Spleen (tissue), 7 donors: ENCODE measurements around the gene RPL7A.

Experiments used
- POLR2AphosphoS5 ChIP-seq, 3 donors: sonication (generic); formaldehyde crosslinking; IDR thresholded peaks; one replicate each; pipeline ENCODE4 v1.5.1; 2017; ENCODE audit warnings: antibody characterized with exemption in 3 of 3
- TF ChIP-seq, protein P1 (sequence below), 11 experiments: fragments of 200-600 bp in 7 of 11; fragments of 450-650 bp in 4 of 11; sonication (generic) in 4 of 11; IDR thresholded peaks in 8 of 11; conservative IDR thresholded peaks in 3 of 11; 1 replicate in 7 of 11; 2 replicates in 4 of 11; pipeline versions ENCODE4 v1.4.0 to v1.8.0; 2016 to 2021; ENCODE audit warnings: antibody characterized with exemption in 11 of 11, inconsistent platforms in 4 of 11, mild to moderate bottlenecking in 1 of 11
- donor health status: DM: no; HTN: no; CAD: no; lungs with moderate emphysema.
- donor health status: DM: no; HTN: no; CAD: no.
- donor health status: DM: no; HTN: no; CAD: no.

DNA sequence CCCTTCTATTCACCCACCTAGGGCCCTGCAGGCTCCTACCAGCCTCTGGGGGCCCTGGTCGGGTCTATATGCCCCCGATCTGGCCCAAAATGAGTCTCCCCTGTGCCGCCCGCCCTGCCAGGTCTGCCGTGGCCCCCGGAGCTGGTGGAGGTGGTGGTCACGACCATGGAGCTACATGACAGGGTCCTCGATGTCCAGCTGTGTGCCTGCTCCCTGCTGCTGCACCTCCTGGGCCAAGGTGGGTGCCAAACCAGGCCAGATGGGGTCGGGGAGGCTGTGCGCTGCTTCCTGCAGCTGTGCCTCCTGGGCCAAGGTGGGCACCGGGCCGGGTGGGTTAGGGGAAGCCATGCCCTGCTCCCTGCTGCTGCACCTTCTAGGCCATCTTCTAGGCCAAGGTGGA, 52.3 kb downstream of the RPL7A start:
- TF ChIP-seq, protein P1, sequence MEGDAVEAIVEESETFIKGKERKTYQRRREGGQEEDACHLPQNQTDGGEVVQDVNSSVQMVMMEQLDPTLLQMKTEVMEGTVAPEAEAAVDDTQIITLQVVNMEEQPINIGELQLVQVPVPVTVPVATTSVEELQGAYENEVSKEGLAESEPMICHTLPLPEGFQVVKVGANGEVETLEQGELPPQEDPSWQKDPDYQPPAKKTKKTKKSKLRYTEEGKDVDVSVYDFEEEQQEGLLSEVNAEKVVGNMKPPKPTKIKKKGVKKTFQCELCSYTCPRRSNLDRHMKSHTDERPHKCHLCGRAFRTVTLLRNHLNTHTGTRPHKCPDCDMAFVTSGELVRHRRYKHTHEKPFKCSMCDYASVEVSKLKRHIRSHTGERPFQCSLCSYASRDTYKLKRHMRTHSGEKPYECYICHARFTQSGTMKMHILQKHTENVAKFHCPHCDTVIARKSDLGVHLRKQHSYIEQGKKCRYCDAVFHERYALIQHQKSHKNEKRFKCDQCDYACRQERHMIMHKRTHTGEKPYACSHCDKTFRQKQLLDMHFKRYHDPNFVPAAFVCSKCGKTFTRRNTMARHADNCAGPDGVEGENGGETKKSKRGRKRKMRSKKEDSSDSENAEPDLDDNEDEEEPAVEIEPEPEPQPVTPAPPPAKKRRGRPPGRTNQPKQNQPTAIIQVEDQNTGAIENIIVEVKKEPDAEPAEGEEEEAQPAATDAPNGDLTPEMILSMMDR (IDR thresholded peaks at IDR 0.05 in 8 of 11, conservative IDR thresholded peaks at IDR 0.05 in 3 of 11): no peak
- TF ChIP-seq POLR2AphosphoS5 (IDR thresholded peaks at IDR 0.05): peak in 2 of 3 donors; percentile 33 to 66
